HG03439 (cell line): ENCODE results near the gene DKC1.
"Not testable (repeated sequence)": the region's sequence is repeated elsewhere in the genome, so short reads cannot be mapped to it uniquely, and the experiment has no call there.

ENCODE experiments used
- ATAC-seq: cut with Tn5 transposase; IDR thresholded peaks from one replicate; pipeline ENCODE4 v1.9.1; 2021; ENCODE audit warnings: mild to moderate bottlenecking, moderate library complexity; ENCODE audit not compliant: unreplicated experiment

Gene DKC1

GRCh38 chrX:154817048-154817618 lies 54.5 kb downstream of the DKC1 start:
- ATAC-seq: not testable (repeated sequence)

- no peak for ATAC-seq
Measured at GRCh38 chrX:154818916-154819770, 56.5 kb downstream of the DKC1 start.

- no peak for ATAC-seq
Measured at GRCh38 chrX:154819771-154820341, 57.2 kb downstream of the DKC1 start.

GRCh38 chrX:154821523-154821922 lies 58.9 kb downstream of the DKC1 start:
- ATAC-seq: no peak

GRCh38 chrX:154822029-154822428 lies 59.4 kb downstream of the DKC1 start:
- ATAC-seq: no peak

GRCh38 chrX:154824638-154825037 lies 62.0 kb downstream of the DKC1 start:
- no peak for ATAC-seq

GRCh38 chrX:154825586-154825985 lies 62.9 kb downstream of the DKC1 start:
- not testable (repeated sequence) for ATAC-seq
